Frontal cortex (tissue), 4 donors: ENCODE results near the gene NT5C3B. TPM values are rescaled to one million over a fixed set of nuclear protein-coding genes. Genes with fewer than 3 reads are reported as not detected.

Source experiments
- DNase-seq, 2 donors: peaks; one replicate each; pipeline ENCODE4 v3.0.0; 2012; ENCODE audit warnings: low spot score in 2 of 2
- FAIRE-seq: peaks from 2 replicates; lab custom pipeline; 2012; peaks lifted over from hg19 to GRCh38; lab: Jason Lieb, UNC
- total RNA-seq: library from RNA; depleted of rRNA; stranded (reverse); fragments of >200 nt; gene quantifications from one replicate; pipeline ENCODE4 v1.2.3, GENCODE V29; 2014
- donor health status: control.
- donor health status: control.
- donor health status: control.

Gene NT5C3B
- total RNA-seq, 1 donor from 2014 or later, result 131 TPM

DNA sequence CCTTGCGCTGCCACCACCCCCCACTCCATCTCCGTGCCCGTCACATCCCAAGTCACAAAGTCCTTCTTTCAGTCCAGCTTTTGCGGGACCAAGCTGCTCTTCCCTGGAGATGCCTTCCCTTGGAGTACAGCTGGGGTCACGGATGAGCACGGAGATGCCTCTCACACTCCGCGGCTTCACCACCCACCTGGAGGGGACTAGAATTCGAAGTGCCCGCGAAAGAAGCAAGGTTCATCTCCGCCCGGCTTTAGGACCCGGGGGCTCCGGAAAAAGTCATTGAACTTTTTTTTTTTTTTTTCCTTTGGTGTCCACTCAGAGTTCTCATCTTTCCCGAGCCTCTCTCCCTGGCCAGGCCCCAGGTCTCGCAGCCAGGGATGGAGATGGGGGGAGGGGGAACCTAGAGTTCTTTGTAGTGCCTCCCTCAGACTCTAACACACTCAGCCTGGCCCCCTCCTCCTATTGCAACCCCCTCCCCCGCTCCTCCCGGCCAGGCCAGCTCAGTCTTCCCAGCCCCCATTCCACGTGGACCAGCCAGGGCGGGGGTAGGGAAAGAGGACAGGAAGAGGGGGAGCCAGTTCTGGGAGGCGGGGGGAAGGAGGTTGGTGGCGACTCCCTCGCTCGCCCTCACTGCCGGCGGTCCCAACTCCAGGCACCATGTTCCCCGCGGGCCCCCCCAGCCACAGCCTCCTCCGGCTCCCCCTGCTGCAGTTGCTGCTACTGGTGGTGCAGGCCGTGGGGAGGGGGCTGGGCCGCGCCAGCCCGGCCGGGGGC lies 23.5 kb downstream of the NT5C3B start, which contains the start of gene FKBP10:
TSS of gene FKBP10 (plus strand) at position 624 of the 771 bp plus-strand sequence. CDS start at position 655, 31 bp downstream.
- FAIRE-seq (no peak), DNase-seq (peak; percentile 72 to 74)

DNA sequence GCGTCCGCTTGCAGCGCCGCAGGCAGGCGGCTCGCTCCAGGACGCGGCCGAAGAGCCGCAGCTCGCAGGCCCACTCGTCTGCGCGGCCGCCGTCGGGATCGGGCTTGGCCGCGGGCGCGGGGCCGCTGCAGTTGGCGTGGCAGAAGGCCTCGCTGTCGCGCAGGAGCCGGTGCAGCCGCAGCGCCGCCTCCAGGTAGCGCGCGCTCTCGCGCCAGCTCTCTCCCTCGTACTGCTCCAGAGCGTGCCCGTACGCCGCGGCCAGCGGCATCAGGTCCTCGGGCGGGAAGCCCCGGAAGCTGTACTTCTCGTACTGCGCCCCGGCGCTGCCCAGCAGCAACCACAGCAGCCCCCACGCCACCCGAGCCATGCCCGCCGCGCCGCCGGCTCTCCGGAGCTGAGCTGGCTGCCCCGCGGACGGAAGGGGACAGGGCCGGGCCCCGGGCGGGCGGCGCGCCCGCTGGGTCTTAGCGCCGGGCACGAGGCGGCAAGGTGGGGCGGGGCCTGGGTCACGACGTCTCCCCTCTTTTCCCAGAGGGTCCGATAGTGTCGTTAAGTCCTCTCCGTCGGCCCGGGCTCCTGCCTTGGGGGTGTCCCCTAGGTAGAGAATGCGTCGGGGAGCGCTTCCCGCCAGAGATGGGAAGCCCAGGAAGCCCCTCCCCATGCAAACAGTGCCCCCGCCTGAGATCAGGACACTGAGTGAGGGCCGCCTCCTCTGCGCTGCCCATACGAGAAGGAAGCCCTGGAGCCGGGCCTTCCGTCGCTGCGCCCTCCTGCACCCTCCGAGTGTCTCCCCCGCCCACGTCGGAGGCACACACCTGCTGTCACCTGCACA lies 24.3 kb downstream of the NT5C3B start, which contains the start of gene P3H4:
TSS of gene P3H4 (minus strand) at position 401 of the 832 bp plus-strand sequence. CDS start at position 367, 34 bp downstream.
- DNase-seq, result peak; percentile 81

DNA sequence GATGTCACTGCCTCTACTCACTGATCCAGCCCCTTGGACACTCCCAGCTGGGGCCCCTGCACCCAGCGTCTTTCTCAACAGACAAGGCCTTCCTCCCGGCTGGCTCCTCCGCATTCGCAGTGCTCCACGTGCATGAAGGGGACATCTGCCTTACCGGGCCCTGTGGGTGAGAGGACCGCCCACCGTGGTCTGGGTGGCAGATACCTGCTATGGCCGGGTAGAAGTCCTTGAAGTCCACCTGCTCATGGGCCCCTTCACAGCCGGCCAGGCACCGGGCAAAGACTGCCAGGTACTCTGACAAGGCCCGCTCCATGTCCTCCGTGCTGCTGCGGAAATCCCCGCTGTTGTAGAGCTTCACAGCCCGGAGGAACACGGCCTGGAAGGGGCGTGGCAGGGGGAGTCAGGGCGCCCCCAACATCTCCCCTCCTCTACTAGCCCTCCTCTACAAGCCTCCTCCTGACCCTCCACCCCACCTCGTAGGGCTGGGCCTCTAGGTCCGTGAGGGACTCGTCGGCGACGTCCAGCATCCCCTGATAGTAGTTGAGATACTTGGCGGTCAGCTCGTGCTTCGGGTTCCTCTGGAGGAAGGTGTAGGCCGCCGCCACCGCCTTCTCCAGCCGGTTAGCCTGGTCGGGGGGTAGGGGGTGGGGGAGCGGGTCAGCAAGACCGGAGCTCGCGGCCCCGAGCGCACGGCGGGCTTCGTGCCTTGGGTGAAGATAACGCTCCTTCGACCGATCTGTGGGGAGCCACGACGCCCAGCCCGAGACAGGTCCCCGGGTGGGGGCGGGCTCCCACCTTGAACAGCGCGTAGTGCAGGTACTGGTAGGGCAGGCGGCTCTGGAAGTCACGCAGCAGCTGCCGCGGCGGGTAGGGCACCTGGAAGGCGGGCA lies 25.1 kb downstream of the NT5C3B start:
- FAIRE-seq, result no peak
- DNase-seq, result no peak

More for the DNA sequence above, 24.3 kb downstream of the NT5C3B start, which contains the start of gene P3H4:
- FAIRE-seq, result no peak

DNA sequence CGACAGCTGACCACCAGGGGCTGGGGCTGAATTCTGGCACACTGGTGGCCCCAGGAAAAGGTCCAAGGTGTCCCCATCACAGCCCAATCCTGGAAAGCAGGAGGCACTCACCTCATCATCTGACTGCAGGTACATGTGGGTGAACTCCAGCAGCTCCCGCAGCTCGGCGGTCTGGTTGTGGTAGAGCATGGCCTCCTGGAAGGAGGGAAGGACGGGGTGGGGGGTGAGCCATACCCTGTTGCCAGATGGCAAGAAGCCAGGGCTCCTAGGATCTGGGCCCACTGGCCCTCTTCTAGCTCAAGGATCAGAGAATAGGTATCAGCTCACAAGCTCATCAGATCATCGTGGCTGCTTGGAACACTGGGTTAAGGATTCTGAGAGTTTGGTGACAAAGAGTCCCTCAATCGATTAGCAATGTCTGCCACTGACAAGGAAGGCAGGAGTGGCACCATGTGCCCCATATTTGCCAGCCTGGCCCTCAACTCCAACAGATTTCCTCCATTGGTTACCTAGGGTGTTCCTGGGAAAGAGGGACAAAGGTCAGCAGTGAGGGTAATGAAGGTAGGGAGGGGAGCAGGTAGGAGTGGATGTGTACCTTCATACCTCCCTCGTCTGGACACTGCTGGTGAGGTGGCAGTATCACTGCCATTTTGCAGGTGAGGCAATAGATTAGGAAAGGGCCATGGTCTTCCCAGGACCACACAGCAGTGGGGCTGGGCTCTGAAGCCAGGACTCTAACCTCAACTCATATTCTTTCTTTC lies 29.2 kb downstream of the NT5C3B start:
- FAIRE-seq (no peak), DNase-seq (no peak)

DNA sequence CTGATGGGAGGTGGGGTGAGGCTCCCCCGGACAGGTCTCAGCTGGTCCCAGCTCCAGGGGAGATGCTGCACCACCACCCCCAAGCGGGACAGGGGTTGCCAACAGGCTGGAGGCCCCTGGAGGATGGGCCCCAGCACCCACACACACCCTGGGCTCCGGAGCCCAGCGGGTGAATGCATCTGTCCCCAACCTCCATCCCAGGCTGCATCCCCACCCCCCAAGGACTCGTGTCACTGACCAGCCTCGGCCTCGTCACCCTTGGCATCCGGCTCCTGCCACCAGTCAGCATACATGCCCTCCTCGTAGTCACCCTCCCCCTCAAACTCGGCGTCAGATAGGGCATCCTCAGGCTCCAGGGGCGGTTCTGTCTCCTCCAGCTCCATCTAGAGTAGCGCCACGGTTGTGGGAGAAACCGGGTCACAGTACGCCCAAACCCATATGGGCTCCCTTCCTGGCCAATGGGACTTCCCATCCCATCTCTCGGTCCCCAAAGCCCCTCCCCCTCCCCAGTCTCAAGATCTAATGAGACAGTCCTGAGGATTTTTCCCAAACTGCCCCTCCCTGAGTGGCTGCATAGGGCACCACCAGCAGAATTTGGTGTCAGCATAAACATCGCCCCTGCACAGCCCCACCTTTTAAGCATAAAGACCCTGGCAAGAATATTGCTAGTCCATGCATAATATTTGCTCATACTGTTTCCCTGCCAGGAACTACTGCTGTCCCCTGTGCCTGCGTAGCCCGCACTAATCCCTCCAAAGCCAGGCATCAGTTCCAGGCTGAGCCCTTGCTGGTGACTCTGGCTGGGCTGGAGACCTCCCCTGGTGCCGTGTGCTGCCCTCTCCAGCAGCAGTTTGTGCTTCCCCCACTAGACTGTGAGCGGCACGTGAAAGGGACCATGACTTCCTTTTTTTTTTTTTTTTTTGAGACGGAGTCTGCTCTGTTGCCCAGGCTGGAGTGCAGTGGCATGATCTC lies 32.7 kb downstream of the NT5C3B start:
- FAIRE-seq (no peak), DNase-seq (no peak)

DNA sequence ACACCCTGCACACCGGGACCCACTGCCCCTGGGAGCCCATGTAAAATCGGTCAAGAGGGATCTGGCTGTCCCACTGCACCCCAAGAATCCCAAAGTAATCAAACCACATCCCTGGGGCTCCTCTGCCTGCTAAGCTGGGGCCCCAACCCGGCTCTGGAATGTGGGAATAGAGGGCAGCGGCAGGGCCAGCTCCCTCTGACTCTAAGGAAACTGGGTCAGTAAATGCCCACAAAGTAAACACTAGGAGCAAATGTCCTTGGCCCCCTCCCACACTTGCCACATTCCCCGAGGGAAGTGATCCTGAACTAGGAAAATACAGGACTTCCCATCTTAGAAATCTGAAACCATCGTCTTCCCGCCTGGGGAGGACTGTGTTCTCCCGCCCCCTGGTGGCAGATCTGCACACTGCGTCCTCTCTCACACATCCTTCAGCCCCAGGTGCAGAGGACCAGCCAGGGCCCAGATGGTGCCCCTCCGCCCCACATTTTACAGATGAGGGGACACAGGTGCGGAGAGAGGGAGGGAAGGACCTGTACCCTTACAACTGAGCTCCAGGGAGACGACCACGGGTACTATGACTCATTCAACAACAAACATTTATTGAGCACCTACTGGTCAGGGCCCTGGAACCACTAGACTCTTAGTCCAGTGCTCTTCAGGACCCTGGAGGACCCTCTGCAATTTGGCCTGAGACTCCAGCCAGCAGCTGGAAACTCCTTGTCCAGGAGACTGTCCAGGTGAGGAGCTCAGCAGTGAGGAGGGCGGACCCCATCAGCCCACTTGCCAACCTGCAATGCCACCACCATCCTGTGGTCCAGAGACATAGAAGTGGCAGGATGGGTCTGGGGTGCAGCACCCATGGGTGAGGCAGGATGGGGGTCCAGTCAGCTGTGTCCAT lies 34.4 kb downstream of the NT5C3B start:
- FAIRE-seq, result no peak
- peak; percentile 75 to 85 for DNase-seq

DNA sequence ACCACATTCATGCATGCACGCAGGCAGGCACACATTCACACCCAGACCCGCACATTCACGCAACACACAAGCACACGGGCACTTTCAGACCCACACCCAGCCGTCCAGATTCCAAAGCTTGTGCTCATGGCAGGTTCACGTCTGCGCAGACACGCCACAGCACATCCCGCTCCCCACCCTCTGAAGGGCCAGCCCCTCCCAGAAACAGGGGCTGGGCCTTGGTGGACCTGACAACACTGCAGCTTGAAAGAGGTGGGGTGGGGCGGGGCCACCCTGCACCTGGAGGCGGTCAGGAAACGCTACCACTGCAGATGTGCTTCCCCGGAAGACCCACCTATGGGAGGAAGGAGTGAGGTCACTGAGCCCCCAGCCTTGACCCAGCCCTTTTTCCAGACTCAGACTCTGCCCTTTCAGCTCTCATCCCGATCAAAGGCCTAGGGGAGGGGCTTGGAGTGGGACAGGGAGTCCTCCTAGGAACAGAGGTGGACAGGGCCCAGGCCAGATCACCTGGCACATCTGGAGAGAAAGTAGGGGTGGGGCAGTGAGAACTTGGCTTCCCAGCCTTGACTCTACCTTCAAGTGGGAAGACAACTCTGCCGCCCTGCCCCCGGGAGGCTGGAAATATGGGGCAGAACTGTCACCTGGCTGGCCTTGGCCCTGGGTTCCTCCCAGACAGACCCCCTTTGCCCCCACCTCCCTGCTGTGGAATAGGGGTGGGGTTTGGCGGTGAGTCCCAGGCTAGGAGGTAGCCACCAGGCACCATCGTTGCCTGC lies 35.2 kb downstream of the NT5C3B start:
- FAIRE-seq (no peak), DNase-seq (no peak)

DNA sequence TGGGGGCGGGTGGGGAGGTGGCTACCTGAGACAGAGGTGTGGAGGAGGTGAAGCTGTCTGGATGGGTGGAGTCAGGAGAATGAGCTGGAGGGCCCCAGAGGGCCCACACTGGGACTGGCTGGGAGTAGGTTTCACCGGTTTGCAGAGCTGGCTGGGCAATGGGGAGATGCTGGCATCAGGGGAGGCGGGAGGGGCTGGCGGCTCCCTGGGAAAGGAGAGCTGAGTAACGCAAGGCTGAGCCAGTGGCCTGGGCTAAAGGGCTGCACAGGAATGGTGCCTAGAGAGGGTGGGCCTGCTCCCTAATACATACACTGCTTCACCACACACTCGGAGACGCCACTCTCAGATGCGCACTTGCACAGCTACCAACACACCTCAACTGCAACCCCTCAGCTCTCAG lies 36.7 kb downstream of the NT5C3B start:
- DNase-seq (no peak), FAIRE-seq (no peak)

DNA sequence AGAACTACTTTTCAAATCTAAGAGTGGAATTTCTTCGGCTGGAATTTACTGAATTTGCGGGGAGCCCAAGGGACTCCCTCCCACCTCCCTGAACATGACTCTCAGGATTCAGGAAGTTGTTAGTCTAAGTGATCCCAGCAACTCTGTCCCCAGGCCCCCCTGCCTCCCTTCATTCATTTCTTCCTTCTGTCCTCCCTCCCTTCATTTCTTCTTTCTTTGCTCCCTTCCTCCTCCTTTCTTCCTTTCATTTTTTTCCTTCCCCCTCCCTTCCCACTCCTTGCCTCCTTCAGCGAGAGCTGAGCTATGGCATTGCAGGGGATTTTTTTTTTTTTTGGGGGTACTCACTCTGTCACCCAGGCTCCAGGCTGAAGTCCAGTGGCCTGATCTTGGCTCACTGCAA lies 38.7 kb downstream of the NT5C3B start:
- FAIRE-seq, result no peak
- no peak for DNase-seq

DNA sequence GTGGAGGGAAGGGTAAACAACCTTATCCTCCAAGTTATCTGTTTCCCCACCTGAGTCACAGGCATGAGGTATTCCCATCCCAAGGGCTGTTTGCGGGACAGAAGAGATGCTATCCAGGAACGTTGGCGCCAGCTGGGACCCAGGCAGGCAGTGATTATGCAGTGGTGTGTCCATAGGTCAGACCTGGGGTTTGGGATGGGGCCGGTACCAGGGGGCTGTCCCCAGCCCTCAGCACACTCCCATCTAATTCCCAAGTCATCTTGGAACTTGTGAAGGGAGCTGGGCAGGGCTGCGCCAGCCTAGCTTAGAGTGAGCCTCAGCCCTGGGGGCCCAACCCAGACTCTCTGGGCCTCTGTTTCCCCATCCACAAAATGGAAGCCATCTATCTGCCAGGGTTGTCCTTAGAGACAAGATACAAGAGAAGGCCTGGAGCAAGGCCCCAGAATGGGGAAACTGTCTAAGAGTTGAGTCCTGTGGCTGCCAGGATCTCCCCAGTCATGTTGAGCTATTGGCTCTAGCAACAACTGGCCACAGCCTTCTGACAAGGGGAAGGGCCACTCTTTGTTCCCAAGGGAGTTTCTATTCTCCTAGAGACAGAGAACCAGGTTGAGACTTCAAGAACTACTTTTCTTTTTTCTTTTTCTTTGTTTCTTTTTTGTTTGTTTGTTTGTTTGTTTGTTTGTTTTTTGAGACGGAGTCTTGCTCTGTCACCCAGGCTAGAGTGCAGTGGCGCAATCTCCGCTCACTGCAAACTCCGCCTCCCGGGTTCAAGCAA lies 39.7 kb downstream of the NT5C3B start:
- no peak for DNase-seq
- FAIRE-seq, result no peak

DNA sequence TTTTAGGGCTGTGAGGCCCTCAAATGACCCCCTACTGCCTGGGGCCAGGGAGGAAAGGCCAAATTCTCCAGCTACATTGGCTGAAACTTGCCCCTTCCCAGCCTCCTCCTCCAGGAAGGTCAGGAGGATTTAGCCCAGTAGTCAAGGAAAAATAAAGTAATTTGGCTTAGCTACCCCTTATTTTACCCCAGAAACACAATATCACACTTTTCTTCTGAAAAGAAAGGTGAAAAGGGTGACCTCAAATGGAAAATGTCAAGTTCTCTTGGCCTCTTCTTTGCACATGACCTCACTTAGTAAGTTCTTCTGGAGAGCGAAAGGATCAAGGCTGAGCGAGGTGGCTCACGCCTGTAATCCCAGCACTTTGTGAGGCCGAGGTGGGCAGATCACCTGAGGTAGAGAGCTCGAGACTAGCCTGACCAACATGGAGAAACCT lies 41.5 kb downstream of the NT5C3B start:
- DNase-seq (no peak), FAIRE-seq (no peak)

DNA sequence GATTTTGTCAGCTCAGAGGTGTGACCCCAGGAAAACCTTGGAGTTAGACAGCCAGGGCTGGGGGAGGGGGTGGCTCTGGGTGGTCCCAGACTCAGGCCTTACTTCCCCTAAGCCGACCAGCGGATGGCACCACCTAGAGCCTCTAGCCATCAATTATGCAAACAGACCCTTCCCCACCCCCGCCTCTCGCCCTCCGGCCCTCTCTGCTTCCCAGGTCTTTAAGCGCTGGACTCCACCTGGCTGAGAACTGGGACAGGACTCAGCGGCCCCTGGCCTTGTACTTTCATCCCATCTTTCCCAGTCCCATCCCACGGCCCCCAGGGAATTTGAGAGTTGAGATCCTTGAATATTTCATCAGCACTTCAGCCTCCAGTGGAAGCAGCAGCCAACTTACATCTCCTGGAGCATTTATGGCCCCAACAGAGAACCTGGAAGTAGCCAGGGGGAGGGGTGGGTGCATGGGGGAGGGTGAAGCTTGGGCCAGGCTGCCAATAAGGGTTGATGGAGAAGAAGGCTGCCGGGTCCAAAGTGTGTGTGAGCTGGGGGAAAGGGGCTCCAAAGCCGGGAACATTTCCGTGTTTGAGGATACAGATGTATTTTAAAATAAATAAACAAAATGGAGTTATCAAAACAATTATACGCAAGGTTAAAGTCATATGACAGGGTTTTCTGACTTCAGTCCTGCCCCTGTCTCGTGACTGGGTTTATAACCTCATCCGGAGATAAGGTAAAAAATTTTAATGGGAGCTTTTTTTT lies 42.1 kb downstream of the NT5C3B start:
- no peak for FAIRE-seq
- no peak for DNase-seq

DNA sequence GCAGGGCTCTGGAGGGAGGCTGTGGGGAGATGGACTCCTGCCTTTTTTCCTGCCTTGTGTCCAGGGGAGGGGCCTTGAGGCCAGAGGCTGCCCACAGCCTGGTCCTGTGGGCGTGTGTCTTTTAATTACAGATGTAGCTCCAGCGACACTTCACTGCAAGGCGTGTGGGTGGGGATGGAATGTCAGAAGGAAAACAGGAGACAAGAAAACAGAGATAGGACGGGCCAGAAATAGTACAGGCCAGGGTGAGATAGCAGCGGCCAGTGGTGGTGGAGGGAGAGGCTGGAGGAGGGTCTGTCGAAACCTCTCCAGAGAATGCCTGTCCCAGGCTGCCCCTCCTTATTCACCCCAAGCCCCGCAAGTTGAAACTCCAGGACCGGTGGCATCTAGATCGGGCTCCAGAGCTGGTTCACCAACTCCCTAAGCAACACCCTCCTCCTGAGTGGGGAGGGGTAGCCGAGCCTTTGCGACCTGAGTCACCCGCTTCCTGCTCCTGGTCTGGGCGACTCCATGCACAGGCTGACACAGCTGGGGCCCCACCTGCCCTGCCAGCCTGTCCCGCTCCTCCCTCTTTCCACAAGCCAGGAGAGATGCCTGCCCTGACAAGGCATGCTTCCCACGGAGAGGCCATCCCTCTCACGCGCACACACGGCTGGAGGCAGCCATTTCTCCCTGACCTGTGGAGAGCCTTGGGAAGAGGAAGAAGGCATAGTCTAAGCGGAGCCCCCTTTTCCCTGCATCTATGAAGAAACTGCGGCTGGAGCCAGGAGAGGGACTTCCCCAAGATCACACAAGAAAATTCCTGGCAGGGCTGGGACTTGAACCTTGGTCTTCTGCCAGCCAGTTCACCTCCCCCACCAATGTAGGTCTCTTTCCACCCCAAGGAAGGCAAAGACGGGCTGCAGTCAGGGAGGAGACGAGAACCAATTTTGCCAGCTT lies 42.9 kb downstream of the NT5C3B start:
- DNase-seq (no peak), FAIRE-seq (no peak)

DNA sequence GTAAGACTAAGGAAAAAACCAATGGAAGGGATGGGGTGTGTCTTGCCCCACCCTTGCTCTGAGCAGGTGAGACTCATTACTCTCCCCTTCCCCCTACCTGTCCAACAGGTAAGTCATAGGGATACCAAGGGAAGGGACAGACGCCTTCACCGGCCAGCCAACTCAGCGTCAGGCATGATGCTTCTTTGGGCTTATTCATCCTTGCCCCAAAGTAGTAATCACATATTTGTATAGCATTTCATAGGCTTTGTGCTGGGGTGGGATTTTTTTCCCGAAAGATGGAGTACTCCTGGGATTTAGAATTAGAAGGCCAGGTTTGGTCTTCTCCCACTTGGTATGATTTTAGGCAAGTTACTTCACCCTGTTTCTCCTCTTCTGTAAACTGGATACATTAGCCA lies 49.0 kb downstream of the NT5C3B start:
- no peak for FAIRE-seq

More for the DNA sequence above, 49.0 kb downstream of the NT5C3B start:
- DNase-seq, result no peak
